HG03159 (cell line): ENCODE data around the gene ABTB1.

ENCODE experiments used
- ATAC-seq: cut with Tn5 transposase; IDR thresholded peaks from one replicate; pipeline ENCODE4 v1.9.1; 2021; ENCODE audit warnings: mild to moderate bottlenecking, moderate library complexity; ENCODE audit not compliant: unreplicated experiment

Gene ABTB1

DNA sequence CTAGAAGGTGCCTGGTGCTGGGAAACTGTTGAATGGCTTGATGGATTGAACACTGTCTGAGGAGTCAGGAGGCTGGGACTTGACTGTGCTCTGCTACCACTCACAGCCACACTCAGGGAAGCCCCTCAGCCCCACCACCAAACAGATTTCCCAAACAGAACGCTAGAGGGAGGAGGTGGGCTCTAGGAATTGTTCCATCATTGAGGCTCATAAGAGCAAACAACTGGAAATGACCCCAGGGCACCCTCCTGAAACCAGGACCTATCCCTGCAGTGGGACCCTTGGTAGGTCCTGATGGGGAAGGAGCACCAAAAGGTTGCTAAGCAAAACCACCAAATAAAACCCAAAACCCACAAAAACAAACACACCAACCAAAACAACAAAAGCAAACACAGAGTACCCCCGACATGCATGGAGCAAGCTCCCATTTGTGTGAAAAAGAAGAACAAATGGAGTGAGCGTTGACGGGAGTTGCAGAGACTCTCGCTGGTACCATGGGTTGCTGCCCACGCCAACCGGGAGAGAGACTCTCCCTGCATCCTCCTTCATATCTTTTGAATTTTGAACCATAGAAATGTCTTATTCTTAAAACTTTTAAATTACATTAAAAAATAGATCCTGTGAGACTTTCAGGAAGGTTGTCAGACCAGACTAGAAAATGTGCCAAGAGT lies 45.6 kb downstream of the ABTB1 start:
- ATAC-seq: no peak

DNA sequence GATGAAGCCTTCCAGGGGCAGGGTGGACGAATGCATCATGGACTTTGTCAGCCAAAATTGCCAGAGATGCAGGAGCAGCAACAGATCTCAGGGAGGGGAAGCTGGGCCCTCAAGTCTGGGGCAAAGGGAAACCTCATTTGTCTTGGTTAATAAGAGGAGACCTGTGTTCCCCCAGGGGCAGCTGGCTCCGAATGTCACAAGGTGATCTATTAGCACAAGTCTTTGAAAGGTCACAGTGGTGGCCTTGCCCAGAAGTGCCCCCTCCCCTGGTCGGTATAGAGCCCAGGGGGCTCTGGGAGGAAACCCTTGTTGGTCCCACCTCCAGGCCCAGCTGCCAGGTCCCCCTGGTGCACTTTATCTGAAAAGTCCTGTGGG lies 46.2 kb downstream of the ABTB1 start:
- ATAC-seq: no peak

GRCh38 chr3:127719369-127719768 lies 46.6 kb downstream of the ABTB1 start:
- no peak for ATAC-seq

- no peak for ATAC-seq
Measured at GRCh38 chr3:127720161-127720823, 47.5 kb downstream of the ABTB1 start.

DNA sequence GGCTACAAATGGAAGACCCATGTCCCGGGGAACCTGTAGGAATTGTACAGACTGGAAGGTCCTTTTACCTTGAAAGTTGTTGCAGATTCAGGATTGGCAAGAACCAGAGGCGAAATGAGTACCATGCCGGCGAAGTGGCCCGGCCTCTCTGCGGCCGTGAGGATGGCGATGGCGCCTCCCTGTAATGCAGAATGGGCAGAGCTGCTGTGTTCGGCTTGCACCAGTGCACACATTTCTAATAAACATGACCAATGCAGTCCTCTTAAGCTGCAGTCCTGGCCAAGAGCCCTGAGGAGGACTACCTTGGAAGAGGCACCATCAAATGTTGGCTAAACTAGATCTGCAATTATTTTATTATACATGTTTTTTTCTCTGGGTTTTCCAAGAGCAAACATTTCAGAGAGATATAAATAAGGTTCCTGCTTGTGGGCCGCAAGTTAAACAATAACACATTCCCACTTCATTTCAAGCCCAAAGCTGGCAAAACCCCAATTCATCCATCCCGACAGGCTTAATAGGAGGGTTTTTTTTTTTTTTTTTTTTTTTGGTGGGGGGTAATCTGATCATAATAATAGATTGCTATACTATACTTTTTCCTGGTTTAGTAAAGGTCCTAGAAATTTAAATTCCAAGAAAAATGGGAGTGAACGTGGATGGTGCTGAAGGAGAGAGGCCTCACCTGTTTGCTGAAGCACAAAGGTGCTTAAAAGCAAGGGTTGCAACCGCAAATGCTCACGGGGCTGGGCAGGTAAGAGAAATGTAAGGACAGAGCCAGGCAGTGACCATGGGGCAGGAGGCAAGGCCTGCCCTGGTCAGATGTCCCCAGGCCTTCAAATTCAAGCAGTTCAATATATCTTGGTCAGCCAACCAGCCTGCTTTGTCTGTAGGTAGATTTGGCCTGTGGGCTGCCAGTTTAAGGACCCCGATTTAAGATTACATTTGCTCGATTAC lies 48.5 kb downstream of the ABTB1 start:
- no peak for ATAC-seq

GRCh38 chr3:127722091-127722784 lies 49.5 kb downstream of the ABTB1 start:
- ATAC-seq: no peak

DNA sequence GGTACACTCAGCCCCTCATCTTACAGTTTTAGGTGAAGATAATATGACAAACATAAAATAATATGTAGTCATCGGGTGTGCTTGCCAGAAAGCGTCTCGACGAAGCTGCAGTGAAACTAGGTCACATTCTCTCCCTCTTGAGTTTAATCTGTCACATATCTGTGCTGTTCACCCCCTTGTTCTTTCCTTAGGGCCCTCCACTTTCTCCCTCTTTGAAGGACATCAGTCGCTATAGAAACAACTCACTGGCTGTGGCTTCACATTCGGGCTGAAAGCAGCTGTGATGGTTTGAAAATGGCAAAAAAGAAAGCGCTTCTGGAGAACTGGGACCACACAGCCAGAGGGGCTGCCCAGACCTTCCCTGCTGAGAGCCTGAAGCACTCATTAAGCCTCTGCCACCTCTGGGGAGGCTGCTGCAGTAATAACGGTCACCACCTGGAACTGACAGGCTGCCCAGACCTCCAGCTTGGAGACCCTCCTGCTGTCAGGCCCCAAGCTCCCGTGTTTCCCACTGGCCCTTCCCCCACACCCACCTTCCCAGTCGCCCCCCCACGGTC lies 50.3 kb downstream of the ABTB1 start:
- ATAC-seq: no peak

DNA sequence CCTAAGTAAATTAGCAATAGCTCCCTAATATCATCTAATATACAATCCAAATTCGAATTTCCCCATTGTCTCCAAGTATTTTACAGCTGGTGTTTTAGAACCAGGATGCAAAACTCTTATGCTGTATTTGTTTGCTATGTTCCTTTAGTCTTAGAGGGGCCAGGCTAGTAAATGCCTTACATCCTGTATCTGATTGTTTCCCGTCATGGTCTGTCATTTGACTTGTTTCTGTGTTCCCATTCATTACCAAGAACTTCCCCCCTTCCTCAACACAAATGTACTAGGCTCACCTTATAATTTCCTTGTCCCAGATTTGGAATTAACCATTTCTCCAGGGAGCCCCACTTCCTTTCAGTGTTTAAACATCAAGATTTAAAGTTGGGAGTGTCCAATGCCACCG lies 54.1 kb downstream of the ABTB1 start:
- ATAC-seq: no peak

GRCh38 chr3:127728417-127729015 lies 55.8 kb downstream of the ABTB1 start:
- ATAC-seq: no peak

GRCh38 chr3:127729556-127730056 lies 56.9 kb downstream of the ABTB1 start:
- ATAC-seq: no peak

- ATAC-seq: no peak
Measured at GRCh38 chr3:127730171-127730570, 57.4 kb downstream of the ABTB1 start.
